ENCODE results near the gene SURF6. TPM values are rescaled to one million over a fixed set of nuclear protein-coding genes. Genes with fewer than 3 reads are reported as not detected.

Gene SURF6
- total and polyA plus RNA-seq, 7 donors = 13.9 to 43.1 (median 20.1) TPM

- H3K27me3 ChIP-seq = no peaks in the 10 kb centered on the region
- DNase-seq = no peak
- H3K9me3 ChIP-seq = no peaks in the 10 kb centered on the region
- TF ChIP-seq EP300 (IDR thresholded peaks at IDR 0.05) (no peak), CTCF (IDR thresholded peaks at IDR 0.05) (no peak), POLR2A (IDR thresholded peaks at IDR 0.05) (no peak), POLR2AphosphoS5 (IDR thresholded peaks at IDR 0.05) (no peak)
- peaks cover 0 to 55% (median 48%) of the 10 kb centered on the region in 4 donors for H3K4me1 ChIP-seq
- no peak overlapping the region for H3K27ac ChIP-seq
- H3K36me3 ChIP-seq = peaks cover 16 to 70% (median 38%) of the 10 kb centered on the region in 4 donors
- H3K4me3 ChIP-seq = no peak overlapping the region
- intact Hi-C loops (cut with DNase I) = no loop called here
- 95% methylated on average over 22 of the region's 22 CpGs for WGBS, 2 donors
These were observed 31.2 kb upstream of the SURF6 start for GRCh38 chr9:133367221-133367620.

GRCh38 chr9:133366435-133366834, 30.4 kb upstream of the SURF6 start:
- Histone ChIP-seq H3K4me1 (peaks cover 0 to 47% (median 41%) of the 10 kb centered on the region in 4 donors), H3K4me3 (no peak overlapping the region), H3K27ac (no peak overlapping the region), H3K36me3 (peaks cover 16 to 78% (median 42%) of the 10 kb centered on the region in 4 donors), H3K9me3 (no peaks in the 10 kb centered on the region), H3K27me3 (no peaks in the 10 kb centered on the region)
- 95% methylated on average over 11 of the region's 11 CpGs for WGBS, 2 donors
- intact Hi-C loops (cut with DNase I) = no loop called here
- DNase-seq = no peak
- TF ChIP-seq CTCF (IDR thresholded peaks at IDR 0.05) (no peak), POLR2AphosphoS5 (IDR thresholded peaks at IDR 0.05) (no peak), EP300 (IDR thresholded peaks at IDR 0.05) (no peak), POLR2A (IDR thresholded peaks at IDR 0.05) (no peak)

GRCh38 chr9:133362359-133363044, 26.5 kb upstream of the SURF6 start:
- Histone ChIP-seq H3K27ac (no peak overlapping the region), H3K4me3 (no peak overlapping the region), H3K9me3 (no peaks in the 10 kb centered on the region), H3K27me3 (no peaks in the 10 kb centered on the region), H3K4me1 (peaks cover 0 to 12% (median 8%) of the 10 kb centered on the region in 4 donors), H3K36me3 (peaks cover 16 to 78% (median 48%) of the 10 kb centered on the region in 4 donors)
- no peak for DNase-seq
- 89 to 92% methylated on average over 15 of the region's 15 CpGs for WGBS, 2 donors
- intact Hi-C loops (cut with DNase I) = no loop called here
- TF ChIP-seq POLR2AphosphoS5 (IDR thresholded peaks at IDR 0.05) (no peak), POLR2A (IDR thresholded peaks at IDR 0.05) (no peak), CTCF (IDR thresholded peaks at IDR 0.05) (no peak), EP300 (IDR thresholded peaks at IDR 0.05) (no peak)

- H3K27me3 ChIP-seq = no peaks in the 10 kb centered on the region
- H3K4me3 ChIP-seq = no peak overlapping the region
- H3K9me3 ChIP-seq = no peaks in the 10 kb centered on the region
- intact Hi-C loops (cut with DNase I) = no loop called here
- 85 to 88% methylated on average over 13 of the region's 13 CpGs for WGBS, 2 donors
- H3K4me1 ChIP-seq = peaks cover 0 to 16% (median 12%) of the 10 kb centered on the region in 4 donors
- peaks cover 11 to 71% (median 42%) of the 10 kb centered on the region in 4 donors for H3K36me3 ChIP-seq
- no peak for DNase-seq
- no peak overlapping the region for H3K27ac ChIP-seq
- no peak for TF ChIP-seq POLR2A (IDR thresholded peaks at IDR 0.05)
These were observed 25.6 kb upstream of the SURF6 start for GRCh38 chr9:133361507-133362092.

Measured in sigmoid colon (tissue), 7 donors.